Fibroblast of lung (primary cell): ENCODE results near the gene KLHL6. TPM values are rescaled to one million over a fixed set of nuclear protein-coding genes. Genes with fewer than 3 reads are reported as not detected.

Source experiments
- DNase-seq, 2 donors: peaks; one replicate each; pipeline versions ENCODE4 v3.0.0 to v3.0.0-alpha.2; 2010; ENCODE audit warnings: low read depth in 2 of 2
- H2AFZ ChIP-seq: 2 replicates; pipeline ENCODE4 v1.5.1; 2012; ENCODE audit warnings: low read length, control low read depth, inconsistent platforms
- H3K27ac ChIP-seq: 2 replicates; pipeline ENCODE4 v1.5.1; 2011; ENCODE audit warnings: low read length, control low read depth; ENCODE audit not compliant: insufficient read depth
- H3K27me3 ChIP-seq: 2 replicates; pipeline ENCODE4 v1.5.1; 2011; ENCODE audit warnings: mild to moderate bottlenecking, low read length; ENCODE audit not compliant: control insufficient read depth, insufficient read depth
- H3K36me3 ChIP-seq: 2 replicates; pipeline ENCODE4 v1.5.1; 2011; ENCODE audit warnings: low read length; ENCODE audit not compliant: control insufficient read depth, insufficient read depth
- H3K4me1 ChIP-seq: 2 replicates; pipeline ENCODE4 v1.5.1; 2011; ENCODE audit warnings: low read length; ENCODE audit not compliant: control insufficient read depth, insufficient read depth; ENCODE audit errors: extremely low read depth
- H3K4me2 ChIP-seq: 2 replicates; pipeline ENCODE4 v1.5.1; 2011; ENCODE audit warnings: low read length, control low read depth; ENCODE audit not compliant: insufficient read depth; ENCODE audit errors: extremely low read depth
- H3K4me3 ChIP-seq, 4 experiments: fragments of 200-600 bp in 1 of 4; sonication (generic) in 1 of 4; replicated peaks in 1 of 4; 2 replicates each; pipeline ENCODE4 v1.5.1; 2011 to 2016; ENCODE audit warnings: low read length in 4 of 4, low read depth in 3 of 4, mild to moderate bottlenecking in 3 of 4, control low read depth in 2 of 4, inconsistent platforms in 1 of 4, mixed read lengths in 1 of 4; ENCODE audit not compliant: insufficient read depth in 1 of 4; ENCODE audit errors: control extremely low read depth in 1 of 4
- H3K79me2 ChIP-seq: 2 replicates; pipeline ENCODE4 v1.5.1; 2012; ENCODE audit warnings: mild to moderate bottlenecking, low read length, inconsistent platforms; ENCODE audit not compliant: control insufficient read depth, insufficient read depth
- H3K9ac ChIP-seq: 2 replicates; pipeline ENCODE4 v1.5.1; 2011; ENCODE audit warnings: mild to moderate bottlenecking, low read length, control low read depth; ENCODE audit not compliant: insufficient read depth
- H3K9me3 ChIP-seq: 2 replicates; pipeline ENCODE4 v1.5.1; 2012; ENCODE audit warnings: low read depth, low read length; ENCODE audit not compliant: control insufficient read depth, insufficient read depth
- H4K20me1 ChIP-seq: 2 replicates; pipeline ENCODE4 v1.5.1; 2011; ENCODE audit warnings: low read length; ENCODE audit not compliant: control insufficient read depth, insufficient read depth; ENCODE audit errors: extremely low read depth
- EZH2 ChIP-seq: IDR thresholded peaks from 2 replicates; pipeline ENCODE4 v1.5.1; 2012; ENCODE audit warnings: low read length, control low read depth, mild to moderate bottlenecking; ENCODE audit errors: missing control alignments
- polyA plus RNA-seq, 2 donors: library from polyadenylated mRNA; depleted of rRNA in 1 of 2; stranded (reverse) in 1 of 2; unstranded in 1 of 2; fragments of >200 nt; gene quantifications; 2 replicates each; pipeline ENCODE4 v1.2.1, GENCODE V29; 2011 to 2012; ENCODE audit warnings: missing spikeins in 1 of 2
- total RNA-seq: library from RNA; depleted of rRNA; stranded (reverse); fragments of >200 nt; gene quantifications from 2 replicates; pipeline ENCODE4 v1.2.1, GENCODE V29; 2014
- TF ChIP-seq, protein P1 (sequence below), 2 donors: IDR thresholded peaks in 1 of 2; conservative IDR thresholded peaks in 1 of 2; 1 replicate in 1 of 2; 2 replicates in 1 of 2; pipeline ENCODE4 v1.5.1; 2011 to 2012; ENCODE audit warnings: low read length in 2 of 2, control low read depth in 1 of 2, inconsistent platforms in 1 of 2, low read depth in 1 of 2, mild to moderate bottlenecking in 1 of 2

The KLHL6 gene
- total and polyA plus RNA-seq, 2 donors (not counting 1 experiment from before 2014, with no cell fraction given): not detected

DNA sequence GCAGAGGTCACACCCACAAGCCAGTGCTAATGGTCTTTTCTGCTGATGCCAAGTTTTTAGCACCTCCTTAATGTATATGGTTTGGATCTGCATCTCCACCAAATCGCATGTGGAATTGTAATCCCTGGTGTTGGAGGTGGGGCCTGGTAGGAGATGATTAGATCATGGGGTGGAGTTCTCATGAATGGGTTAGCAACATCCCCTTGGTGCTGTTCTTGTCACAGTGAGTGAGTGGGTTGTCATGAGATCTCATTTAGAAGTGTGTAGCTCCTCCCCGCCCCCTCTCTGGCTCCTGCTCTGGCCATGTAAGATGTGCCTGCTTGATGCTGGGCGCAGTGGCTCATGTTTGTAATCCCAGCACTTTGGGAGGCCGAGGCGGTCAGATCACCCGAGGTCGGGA, 37.3 kb upstream of the KLHL6 start:
- no peak overlapping the region for H3K9ac ChIP-seq
- TF ChIP-seq, protein P1, sequence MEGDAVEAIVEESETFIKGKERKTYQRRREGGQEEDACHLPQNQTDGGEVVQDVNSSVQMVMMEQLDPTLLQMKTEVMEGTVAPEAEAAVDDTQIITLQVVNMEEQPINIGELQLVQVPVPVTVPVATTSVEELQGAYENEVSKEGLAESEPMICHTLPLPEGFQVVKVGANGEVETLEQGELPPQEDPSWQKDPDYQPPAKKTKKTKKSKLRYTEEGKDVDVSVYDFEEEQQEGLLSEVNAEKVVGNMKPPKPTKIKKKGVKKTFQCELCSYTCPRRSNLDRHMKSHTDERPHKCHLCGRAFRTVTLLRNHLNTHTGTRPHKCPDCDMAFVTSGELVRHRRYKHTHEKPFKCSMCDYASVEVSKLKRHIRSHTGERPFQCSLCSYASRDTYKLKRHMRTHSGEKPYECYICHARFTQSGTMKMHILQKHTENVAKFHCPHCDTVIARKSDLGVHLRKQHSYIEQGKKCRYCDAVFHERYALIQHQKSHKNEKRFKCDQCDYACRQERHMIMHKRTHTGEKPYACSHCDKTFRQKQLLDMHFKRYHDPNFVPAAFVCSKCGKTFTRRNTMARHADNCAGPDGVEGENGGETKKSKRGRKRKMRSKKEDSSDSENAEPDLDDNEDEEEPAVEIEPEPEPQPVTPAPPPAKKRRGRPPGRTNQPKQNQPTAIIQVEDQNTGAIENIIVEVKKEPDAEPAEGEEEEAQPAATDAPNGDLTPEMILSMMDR (conservative IDR thresholded peaks at IDR 0.05 in 1 of 2, IDR thresholded peaks at IDR 0.05 in 1 of 2; ENCODE audit: low read depth in 1 of 2, low read length in 2 of 2): no peak
- TF ChIP-seq EZH2: no peak
- H4K20me1 ChIP-seq: no peaks in the 10 kb centered on the region
- H2AFZ ChIP-seq: no peak overlapping the region
- no peaks in the 10 kb centered on the region for H3K9me3 ChIP-seq
- H3K4me1 ChIP-seq: no peaks in the 10 kb centered on the region
- H3K27ac ChIP-seq: no peak overlapping the region
- no peaks in the 10 kb centered on the region for H3K27me3 ChIP-seq
- no peaks in the 10 kb centered on the region for H3K36me3 ChIP-seq
- no peak for DNase-seq
- no peaks in the 10 kb centered on the region for H3K79me2 ChIP-seq
- no peak overlapping the region for H3K4me2 ChIP-seq
- no peak overlapping the region for H3K4me3 ChIP-seq

DNA sequence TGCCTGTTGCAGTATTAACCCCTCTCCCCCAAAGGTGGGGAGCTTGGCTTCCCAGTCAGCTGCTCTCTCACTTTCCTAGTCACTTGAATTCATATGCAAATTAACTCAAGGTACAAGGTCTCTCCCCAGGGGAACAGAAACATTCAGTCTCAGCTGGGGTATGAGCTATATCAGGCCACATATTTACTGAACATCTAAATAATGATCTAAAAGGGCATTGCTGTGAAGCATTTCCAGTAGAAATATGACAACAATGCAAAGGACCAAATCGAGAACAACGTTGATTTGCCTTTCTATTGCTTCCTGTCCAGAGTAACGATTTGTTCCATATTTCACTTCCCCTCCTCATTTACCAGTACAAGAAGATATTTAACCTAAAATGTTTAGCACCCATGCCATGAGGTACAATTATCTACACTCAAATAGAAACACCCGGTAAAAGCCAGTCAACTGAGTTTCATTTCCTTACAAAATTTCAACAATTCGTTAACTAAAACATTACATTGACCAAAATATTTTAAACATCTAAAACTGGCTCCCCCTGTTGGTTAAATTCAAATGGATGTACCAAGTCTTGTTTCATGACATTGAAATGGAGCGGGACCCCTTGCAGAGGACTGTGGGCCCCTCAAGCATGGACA, 36.5 kb upstream of the KLHL6 start:
- Histone ChIP-seq H3K36me3 (no peaks in the 10 kb centered on the region), H2AFZ (no peak overlapping the region), H3K4me2 (no peak overlapping the region), H3K9me3 (no peaks in the 10 kb centered on the region), H4K20me1 (no peaks in the 10 kb centered on the region), H3K9ac (no peak overlapping the region), H3K27ac (no peak overlapping the region), H3K79me2 (no peaks in the 10 kb centered on the region), H3K27me3 (no peaks in the 10 kb centered on the region), H3K4me1 (no peaks in the 10 kb centered on the region), H3K4me3 (no peak overlapping the region)
- DNase-seq: peak in 1 of 2 donors; percentile 12
- TF ChIP-seq EZH2: no peak
- TF ChIP-seq, protein P1 (conservative IDR thresholded peaks at IDR 0.05 in 1 of 2, IDR thresholded peaks at IDR 0.05 in 1 of 2; ENCODE audit: low read depth in 1 of 2, low read length in 2 of 2): peak; percentile 19 to 20

DNA sequence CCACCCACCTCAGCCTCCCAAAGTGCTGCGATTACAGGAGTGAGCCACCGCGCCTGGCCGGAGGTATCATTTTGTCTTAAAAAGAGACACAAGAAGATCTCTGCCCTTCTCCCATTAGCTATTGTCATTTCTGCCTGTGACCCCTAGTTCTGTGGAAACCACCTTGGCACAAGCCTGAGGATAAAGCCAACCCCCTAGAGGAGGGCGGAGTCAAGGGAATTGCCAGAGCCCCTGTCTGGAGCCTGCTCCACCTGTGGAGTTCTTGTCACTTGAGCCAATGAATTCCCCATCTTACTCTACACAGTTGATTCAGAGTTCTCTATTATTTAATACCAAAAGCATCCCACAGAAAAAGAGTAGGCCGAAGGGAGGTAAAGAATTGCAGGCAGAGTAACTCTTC, 34.9 kb upstream of the KLHL6 start:
- DNase-seq: no peak
- Histone ChIP-seq H3K27me3 (no peaks in the 10 kb centered on the region), H2AFZ (no peak overlapping the region), H3K9me3 (no peaks in the 10 kb centered on the region), H3K36me3 (no peaks in the 10 kb centered on the region), H3K79me2 (no peaks in the 10 kb centered on the region), H4K20me1 (no peaks in the 10 kb centered on the region), H3K27ac (no peak overlapping the region), H3K9ac (no peak overlapping the region), H3K4me3 (no peak overlapping the region), H3K4me2 (no peak overlapping the region), H3K4me1 (no peaks in the 10 kb centered on the region)
- no peak for TF ChIP-seq EZH2
- TF ChIP-seq, protein P1 (conservative IDR thresholded peaks at IDR 0.05 in 1 of 2, IDR thresholded peaks at IDR 0.05 in 1 of 2; ENCODE audit: low read depth in 1 of 2, low read length in 2 of 2): no peak
